ENCODE results near the gene RPRD2.

DNA sequence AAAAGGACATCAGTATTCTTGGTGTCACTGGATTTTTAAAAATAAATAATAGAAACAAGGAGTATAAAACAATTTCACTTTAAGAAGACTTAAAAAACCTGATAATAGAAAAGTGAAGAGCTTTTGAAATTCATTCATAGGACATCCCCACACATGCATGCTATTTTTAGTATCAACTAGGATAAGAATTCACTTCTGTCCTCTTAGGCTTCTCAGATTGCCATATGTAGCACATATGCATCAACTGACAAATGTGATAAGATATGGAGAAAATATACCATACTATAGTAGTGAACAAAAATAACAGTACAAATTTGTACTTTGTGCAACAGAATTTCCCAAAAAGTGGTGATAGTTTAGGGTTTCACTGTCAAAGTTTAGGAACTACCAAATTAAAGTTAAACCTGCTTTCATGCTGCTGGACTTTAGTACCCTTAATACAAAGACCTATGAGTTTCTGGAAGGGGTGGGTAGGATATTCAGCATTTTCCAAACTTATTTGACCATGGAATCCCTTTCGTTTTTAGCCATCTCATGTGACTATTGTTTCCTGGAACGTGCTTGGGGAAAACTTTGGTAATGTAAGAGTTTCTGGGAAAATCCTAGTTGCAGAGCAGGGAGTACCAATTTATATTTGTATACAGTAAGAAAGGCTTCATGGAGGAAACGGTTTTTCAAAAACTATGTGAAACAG is 19.8 kb downstream of the RPRD2 start:
- TF ChIP-seq, protein P1, sequence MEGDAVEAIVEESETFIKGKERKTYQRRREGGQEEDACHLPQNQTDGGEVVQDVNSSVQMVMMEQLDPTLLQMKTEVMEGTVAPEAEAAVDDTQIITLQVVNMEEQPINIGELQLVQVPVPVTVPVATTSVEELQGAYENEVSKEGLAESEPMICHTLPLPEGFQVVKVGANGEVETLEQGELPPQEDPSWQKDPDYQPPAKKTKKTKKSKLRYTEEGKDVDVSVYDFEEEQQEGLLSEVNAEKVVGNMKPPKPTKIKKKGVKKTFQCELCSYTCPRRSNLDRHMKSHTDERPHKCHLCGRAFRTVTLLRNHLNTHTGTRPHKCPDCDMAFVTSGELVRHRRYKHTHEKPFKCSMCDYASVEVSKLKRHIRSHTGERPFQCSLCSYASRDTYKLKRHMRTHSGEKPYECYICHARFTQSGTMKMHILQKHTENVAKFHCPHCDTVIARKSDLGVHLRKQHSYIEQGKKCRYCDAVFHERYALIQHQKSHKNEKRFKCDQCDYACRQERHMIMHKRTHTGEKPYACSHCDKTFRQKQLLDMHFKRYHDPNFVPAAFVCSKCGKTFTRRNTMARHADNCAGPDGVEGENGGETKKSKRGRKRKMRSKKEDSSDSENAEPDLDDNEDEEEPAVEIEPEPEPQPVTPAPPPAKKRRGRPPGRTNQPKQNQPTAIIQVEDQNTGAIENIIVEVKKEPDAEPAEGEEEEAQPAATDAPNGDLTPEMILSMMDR (IDR thresholded peaks at IDR 0.05), result no peak
- no peak for TF ChIP-seq POLR2A (IDR thresholded peaks at IDR 0.05)
